ENCODE measurements around the gene PLEKHA5. TPM values are rescaled to one million over a fixed set of nuclear protein-coding genes. Genes with fewer than 3 reads are reported as not detected.

The PLEKHA5 gene
- polyA plus RNA-seq, 1 of the 3 experiments (the other 2 are of a cell fraction) = 7.1 TPM

DNA sequence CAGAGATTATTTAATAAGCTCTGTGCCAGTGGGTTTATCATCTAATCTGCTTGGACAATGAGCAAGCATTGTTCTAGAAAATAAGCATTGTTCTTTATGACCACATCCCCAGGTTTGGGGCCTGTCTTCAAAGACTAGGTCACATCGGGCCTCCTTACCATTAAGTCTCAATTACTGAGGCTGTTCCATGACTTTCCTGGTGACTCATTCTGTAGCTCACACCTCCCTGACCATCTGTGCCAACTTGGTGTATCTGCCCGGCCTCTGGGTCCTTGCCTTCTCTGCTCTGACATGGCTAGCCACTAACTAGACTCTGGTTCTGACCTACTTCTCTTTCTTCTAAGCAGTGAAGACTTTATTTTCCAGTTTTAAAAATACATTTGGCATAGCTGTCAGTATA is 44.4 kb upstream of the PLEKHA5 start:
- no peak overlapping the region for H3K27ac ChIP-seq (ENCODE audit: low read depth in 2 of 2, low read length in 1 of 2)
- H3K79me2 ChIP-seq (ENCODE audit: insufficient read depth) = no peaks in the 10 kb centered on the region
- no peaks in the 10 kb centered on the region for H3K4me1 ChIP-seq (ENCODE audit: control insufficient read depth in 1 of 2, insufficient read depth in 2 of 2, low read depth in 1 of 2, low read length in 1 of 2)
- WGBS (ENCODE audit: low lambda C conversion rate) = 71% methylated on average over 2 of the region's 2 CpGs
- ChIA-PET CTCF (no interaction called here), POLR2A (no interaction called here)
- no peak overlapping the region for H3K9ac ChIP-seq
- no peaks in the 10 kb centered on the region for H3K9me3 ChIP-seq
- no peaks in the 10 kb centered on the region for H3K36me3 ChIP-seq (replicated peaks in 1 of 2; ENCODE audit: control insufficient read depth in 1 of 2, insufficient read depth in 2 of 2, low read length in 1 of 2)
- TF ChIP-seq NRF1 (IDR thresholded peaks at IDR 0.05; ENCODE audit: low read depth, low read length) (no peak), FOXM1 (IDR thresholded peaks at IDR 0.05; ENCODE audit: low read depth) (no peak), RFX5 (IDR thresholded peaks at IDR 0.05; ENCODE audit: low read length) (no peak), JUND (IDR thresholded peaks at IDR 0.05) (no peak), RAD21 (IDR thresholded peaks at IDR 0.05; ENCODE audit: low read length) (no peak), RXRA (IDR thresholded peaks at IDR 0.05; ENCODE audit: borderline replicate concordance, low read depth) (no peak), SMC3 (IDR thresholded peaks at IDR 0.05; ENCODE audit: low read depth, low read length) (no peak), SIN3A (IDR thresholded peaks at IDR 0.05; ENCODE audit: borderline replicate concordance, low read depth, low read length) (no peak), EP300 (IDR thresholded peaks at IDR 0.05; ENCODE audit: borderline replicate concordance in 1 of 2, low read depth in 1 of 2, low read length in 1 of 2) (no peak), ELF1 (IDR thresholded peaks at IDR 0.05) (no peak), CHD2 (IDR thresholded peaks at IDR 0.05; ENCODE audit: low read length, partially characterized antibody) (no peak), YY1 (IDR thresholded peaks at IDR 0.05; ENCODE audit: low read depth) (no peak), GABPA (IDR thresholded peaks at IDR 0.05; ENCODE audit: low read depth) (no peak)
- TF ChIP-seq, protein P1, sequence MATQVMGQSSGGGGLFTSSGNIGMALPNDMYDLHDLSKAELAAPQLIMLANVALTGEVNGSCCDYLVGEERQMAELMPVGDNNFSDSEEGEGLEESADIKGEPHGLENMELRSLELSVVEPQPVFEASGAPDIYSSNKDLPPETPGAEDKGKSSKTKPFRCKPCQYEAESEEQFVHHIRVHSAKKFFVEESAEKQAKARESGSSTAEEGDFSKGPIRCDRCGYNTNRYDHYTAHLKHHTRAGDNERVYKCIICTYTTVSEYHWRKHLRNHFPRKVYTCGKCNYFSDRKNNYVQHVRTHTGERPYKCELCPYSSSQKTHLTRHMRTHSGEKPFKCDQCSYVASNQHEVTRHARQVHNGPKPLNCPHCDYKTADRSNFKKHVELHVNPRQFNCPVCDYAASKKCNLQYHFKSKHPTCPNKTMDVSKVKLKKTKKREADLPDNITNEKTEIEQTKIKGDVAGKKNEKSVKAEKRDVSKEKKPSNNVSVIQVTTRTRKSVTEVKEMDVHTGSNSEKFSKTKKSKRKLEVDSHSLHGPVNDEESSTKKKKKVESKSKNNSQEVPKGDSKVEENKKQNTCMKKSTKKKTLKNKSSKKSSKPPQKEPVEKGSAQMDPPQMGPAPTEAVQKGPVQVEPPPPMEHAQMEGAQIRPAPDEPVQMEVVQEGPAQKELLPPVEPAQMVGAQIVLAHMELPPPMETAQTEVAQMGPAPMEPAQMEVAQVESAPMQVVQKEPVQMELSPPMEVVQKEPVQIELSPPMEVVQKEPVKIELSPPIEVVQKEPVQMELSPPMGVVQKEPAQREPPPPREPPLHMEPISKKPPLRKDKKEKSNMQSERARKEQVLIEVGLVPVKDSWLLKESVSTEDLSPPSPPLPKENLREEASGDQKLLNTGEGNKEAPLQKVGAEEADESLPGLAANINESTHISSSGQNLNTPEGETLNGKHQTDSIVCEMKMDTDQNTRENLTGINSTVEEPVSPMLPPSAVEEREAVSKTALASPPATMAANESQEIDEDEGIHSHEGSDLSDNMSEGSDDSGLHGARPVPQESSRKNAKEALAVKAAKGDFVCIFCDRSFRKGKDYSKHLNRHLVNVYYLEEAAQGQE (IDR thresholded peaks at IDR 0.05; ENCODE audit: low read depth, low read length) = no peak
- TF ChIP-seq, protein P2, sequence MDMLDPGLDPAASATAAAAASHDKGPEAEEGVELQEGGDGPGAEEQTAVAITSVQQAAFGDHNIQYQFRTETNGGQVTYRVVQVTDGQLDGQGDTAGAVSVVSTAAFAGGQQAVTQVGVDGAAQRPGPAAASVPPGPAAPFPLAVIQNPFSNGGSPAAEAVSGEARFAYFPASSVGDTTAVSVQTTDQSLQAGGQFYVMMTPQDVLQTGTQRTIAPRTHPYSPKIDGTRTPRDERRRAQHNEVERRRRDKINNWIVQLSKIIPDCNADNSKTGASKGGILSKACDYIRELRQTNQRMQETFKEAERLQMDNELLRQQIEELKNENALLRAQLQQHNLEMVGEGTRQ (IDR thresholded peaks at IDR 0.05; ENCODE audit: borderline replicate concordance, low read depth, low read length) = no peak
- no peaks in the 10 kb centered on the region for H3K9me2 ChIP-seq
- H4K20me1 ChIP-seq (ENCODE audit: insufficient read depth) = no peaks in the 10 kb centered on the region
- H3K27me3 ChIP-seq (ENCODE audit: insufficient read depth) = no peaks in the 10 kb centered on the region
- H3K4me2 ChIP-seq = no peak overlapping the region
- no peak overlapping the region for H3K4me3 ChIP-seq (ENCODE audit: low read depth in 2 of 2, low read length in 1 of 2)
- no peaks in the 10 kb centered on the region for H3F3A ChIP-seq (replicated peaks; ENCODE audit: insufficient read depth)
- DNase-seq = no peak
- no peak overlapping the region for H2AFZ ChIP-seq (ENCODE audit: low read depth)

DNA sequence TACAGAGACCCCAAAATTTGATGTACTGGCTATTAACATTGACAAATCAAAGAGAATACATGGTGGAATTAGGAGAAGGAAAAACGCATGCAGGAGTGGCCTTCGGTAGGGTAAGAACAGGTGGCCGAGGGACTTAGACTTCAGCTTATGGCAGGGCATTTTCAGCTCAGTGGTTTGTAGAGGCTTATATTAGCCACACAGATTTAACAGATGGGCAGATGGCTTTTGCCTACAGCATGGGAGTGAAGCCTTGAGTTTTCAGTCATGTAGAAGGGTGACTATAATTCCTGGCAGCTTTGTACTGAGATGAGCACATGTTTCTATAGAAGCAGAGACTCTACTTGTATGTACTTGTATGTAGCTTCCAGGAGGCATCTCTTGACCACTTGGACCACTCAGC is 40.9 kb upstream of the PLEKHA5 start:
- CTCF ChIA-PET = no interaction called here
- no peaks in the 10 kb centered on the region for H3K9me2 ChIP-seq
- WGBS (ENCODE audit: low lambda C conversion rate) = 91% methylated on average over 3 of the region's 3 CpGs
- H3K36me3 ChIP-seq (replicated peaks in 1 of 2; ENCODE audit: control insufficient read depth in 1 of 2, insufficient read depth in 2 of 2, low read length in 1 of 2) = no peaks in the 10 kb centered on the region
- no peak overlapping the region for H3K4me3 ChIP-seq (ENCODE audit: low read depth in 2 of 2, low read length in 1 of 2)
- H4K20me1 ChIP-seq (ENCODE audit: insufficient read depth) = no peaks in the 10 kb centered on the region
- no peak overlapping the region for H3K9ac ChIP-seq
- no peaks in the 10 kb centered on the region for H3K79me2 ChIP-seq (ENCODE audit: insufficient read depth)
- POLR2A ChIA-PET = no interaction called here
- H3K27me3 ChIP-seq (ENCODE audit: insufficient read depth) = no peaks in the 10 kb centered on the region
- no peaks in the 10 kb centered on the region for H3F3A ChIP-seq (replicated peaks; ENCODE audit: insufficient read depth)
- no peak for DNase-seq
- H3K27ac ChIP-seq (ENCODE audit: low read depth in 2 of 2, low read length in 1 of 2) = no peak overlapping the region
- no peak overlapping the region for H3K4me2 ChIP-seq
- H3K4me1 ChIP-seq (ENCODE audit: control insufficient read depth in 1 of 2, insufficient read depth in 2 of 2, low read depth in 1 of 2, low read length in 1 of 2) = no peaks in the 10 kb centered on the region
- no peaks in the 10 kb centered on the region for H3K9me3 ChIP-seq
- no peak overlapping the region for H2AFZ ChIP-seq (ENCODE audit: low read depth)
- no peak for TF ChIP-seq CHD2 (IDR thresholded peaks at IDR 0.05; ENCODE audit: low read length, partially characterized antibody)
- TF ChIP-seq RFX5 (IDR thresholded peaks at IDR 0.05; ENCODE audit: low read length) = no peak
- TF ChIP-seq SIN3A (IDR thresholded peaks at IDR 0.05; ENCODE audit: borderline replicate concordance, low read depth, low read length) = no peak
- TF ChIP-seq EZH2phosphoT487 (IDR thresholded peaks at IDR 0.05; ENCODE audit: borderline replicate concordance, low read depth) = no peak
- TF ChIP-seq NFIC (IDR thresholded peaks at IDR 0.05; ENCODE audit: borderline replicate concordance) = no peak
- TF ChIP-seq, protein P2 (IDR thresholded peaks at IDR 0.05; ENCODE audit: borderline replicate concordance, low read depth, low read length) = no peak
- TF ChIP-seq, protein P3, sequence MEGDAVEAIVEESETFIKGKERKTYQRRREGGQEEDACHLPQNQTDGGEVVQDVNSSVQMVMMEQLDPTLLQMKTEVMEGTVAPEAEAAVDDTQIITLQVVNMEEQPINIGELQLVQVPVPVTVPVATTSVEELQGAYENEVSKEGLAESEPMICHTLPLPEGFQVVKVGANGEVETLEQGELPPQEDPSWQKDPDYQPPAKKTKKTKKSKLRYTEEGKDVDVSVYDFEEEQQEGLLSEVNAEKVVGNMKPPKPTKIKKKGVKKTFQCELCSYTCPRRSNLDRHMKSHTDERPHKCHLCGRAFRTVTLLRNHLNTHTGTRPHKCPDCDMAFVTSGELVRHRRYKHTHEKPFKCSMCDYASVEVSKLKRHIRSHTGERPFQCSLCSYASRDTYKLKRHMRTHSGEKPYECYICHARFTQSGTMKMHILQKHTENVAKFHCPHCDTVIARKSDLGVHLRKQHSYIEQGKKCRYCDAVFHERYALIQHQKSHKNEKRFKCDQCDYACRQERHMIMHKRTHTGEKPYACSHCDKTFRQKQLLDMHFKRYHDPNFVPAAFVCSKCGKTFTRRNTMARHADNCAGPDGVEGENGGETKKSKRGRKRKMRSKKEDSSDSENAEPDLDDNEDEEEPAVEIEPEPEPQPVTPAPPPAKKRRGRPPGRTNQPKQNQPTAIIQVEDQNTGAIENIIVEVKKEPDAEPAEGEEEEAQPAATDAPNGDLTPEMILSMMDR (IDR thresholded peaks at IDR 0.05) = no peak
- TF ChIP-seq NRF1 (IDR thresholded peaks at IDR 0.05; ENCODE audit: low read depth, low read length) = no peak
- TF ChIP-seq JUND (IDR thresholded peaks at IDR 0.05) = no peak
- no peak for TF ChIP-seq FOSL2 (IDR thresholded peaks at IDR 0.05; ENCODE audit: borderline replicate concordance, low read depth)
- TF ChIP-seq FOXM1 (IDR thresholded peaks at IDR 0.05; ENCODE audit: low read depth) = no peak
- no peak for TF ChIP-seq RAD21 (IDR thresholded peaks at IDR 0.05; ENCODE audit: low read length)
- TF ChIP-seq RXRA (IDR thresholded peaks at IDR 0.05; ENCODE audit: borderline replicate concordance, low read depth) = no peak
- TF ChIP-seq TCF12 (IDR thresholded peaks at IDR 0.05) = no peak
